Neural cell (in vitro differentiated cells): ENCODE measurements around the gene WDR70.
"Not testable (repeated sequence)": the region's sequence is repeated elsewhere in the genome, so short reads cannot be mapped to it uniquely, and the experiment has no call there.

Source experiments
- EP300 ChIP-seq: fragments of 450-650 bp; conservative IDR thresholded peaks from 2 replicates; pipeline ENCODE4 v1.6.1; 2014; ENCODE audit warnings: antibody characterized with exemption, mild to moderate bottlenecking, moderate library complexity; ENCODE audit not compliant: poor library complexity, severe bottlenecking
- EZH2 ChIP-seq: fragments of 200-600, 300-800 bp; shearing (Covaris generic), sonication (generic); IDR thresholded peaks from 2 replicates; pipeline ENCODE4 v1.6.1; 2014; ENCODE audit warnings: antibody characterized with exemption, low read length, borderline replicate concordance, mild to moderate bottlenecking; ENCODE audit not compliant: insufficient read depth, poor library complexity, severe bottlenecking
- MXI1 ChIP-seq: fragments of 450-650 bp; conservative IDR thresholded peaks from 2 replicates; pipeline ENCODE4 v1.6.1; 2014; ENCODE audit warnings: antibody characterized with exemption, mild to moderate bottlenecking; ENCODE audit not compliant: poor library complexity, severe bottlenecking
- POLR2AphosphoS5 ChIP-seq: IDR thresholded peaks from 2 replicates; pipeline ENCODE4 v1.6.1; 2012
- RAD21 ChIP-seq: fragments of 450-650 bp; conservative IDR thresholded peaks from 2 replicates; pipeline ENCODE4 v1.6.1; 2014; ENCODE audit warnings: antibody characterized with exemption, mild to moderate bottlenecking, moderate library complexity
- SMC3 ChIP-seq: fragments of 450-650 bp; conservative IDR thresholded peaks from 2 replicates; pipeline ENCODE4 v1.6.1; 2014; ENCODE audit warnings: antibody characterized with exemption, mild to moderate bottlenecking, moderate library complexity; ENCODE audit not compliant: poor library complexity
- TAF1 ChIP-seq: IDR thresholded peaks from 2 replicates; pipeline ENCODE4 v1.6.1; 2012; ENCODE audit warnings: low read depth
- TF ChIP-seq, protein P1 (sequence below): fragments of 450-650 bp; IDR thresholded peaks from 2 replicates; pipeline ENCODE4 v1.5.1; 2014; ENCODE audit warnings: antibody characterized with exemption, mild to moderate bottlenecking, moderate library complexity; ENCODE audit not compliant: poor library complexity, severe bottlenecking
- TF ChIP-seq, protein P2 (sequence below): IDR thresholded peaks from 2 replicates; pipeline ENCODE4 v1.6.1; 2012; ENCODE audit warnings: borderline replicate concordance

DNA sequence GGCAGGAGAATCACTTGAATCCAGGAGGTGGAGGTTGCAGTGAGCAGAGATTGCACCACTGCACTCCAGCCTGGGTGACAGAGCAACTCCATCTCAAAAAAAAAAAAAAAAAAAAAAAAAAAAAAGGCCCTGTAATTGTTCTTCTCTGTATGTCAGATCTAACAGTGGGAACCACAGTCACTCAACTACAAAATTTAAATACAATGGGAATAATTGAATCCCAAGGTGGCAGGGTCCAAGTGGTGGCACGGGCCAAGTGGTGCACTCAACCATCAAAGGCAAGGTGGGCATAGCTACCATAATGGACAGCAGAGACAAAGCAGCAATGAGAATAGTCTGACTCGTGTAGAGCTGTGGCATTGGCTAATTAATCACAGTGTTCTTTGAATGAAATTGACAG is 416.2 kb downstream of the WDR70 start:
- TF ChIP-seq, protein P1, sequence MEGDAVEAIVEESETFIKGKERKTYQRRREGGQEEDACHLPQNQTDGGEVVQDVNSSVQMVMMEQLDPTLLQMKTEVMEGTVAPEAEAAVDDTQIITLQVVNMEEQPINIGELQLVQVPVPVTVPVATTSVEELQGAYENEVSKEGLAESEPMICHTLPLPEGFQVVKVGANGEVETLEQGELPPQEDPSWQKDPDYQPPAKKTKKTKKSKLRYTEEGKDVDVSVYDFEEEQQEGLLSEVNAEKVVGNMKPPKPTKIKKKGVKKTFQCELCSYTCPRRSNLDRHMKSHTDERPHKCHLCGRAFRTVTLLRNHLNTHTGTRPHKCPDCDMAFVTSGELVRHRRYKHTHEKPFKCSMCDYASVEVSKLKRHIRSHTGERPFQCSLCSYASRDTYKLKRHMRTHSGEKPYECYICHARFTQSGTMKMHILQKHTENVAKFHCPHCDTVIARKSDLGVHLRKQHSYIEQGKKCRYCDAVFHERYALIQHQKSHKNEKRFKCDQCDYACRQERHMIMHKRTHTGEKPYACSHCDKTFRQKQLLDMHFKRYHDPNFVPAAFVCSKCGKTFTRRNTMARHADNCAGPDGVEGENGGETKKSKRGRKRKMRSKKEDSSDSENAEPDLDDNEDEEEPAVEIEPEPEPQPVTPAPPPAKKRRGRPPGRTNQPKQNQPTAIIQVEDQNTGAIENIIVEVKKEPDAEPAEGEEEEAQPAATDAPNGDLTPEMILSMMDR: not testable (repeated sequence)
- not testable (repeated sequence) for TF ChIP-seq POLR2AphosphoS5, TAF1, RAD21, EZH2, EP300, SMC3, MXI1
- TF ChIP-seq, protein P2, sequence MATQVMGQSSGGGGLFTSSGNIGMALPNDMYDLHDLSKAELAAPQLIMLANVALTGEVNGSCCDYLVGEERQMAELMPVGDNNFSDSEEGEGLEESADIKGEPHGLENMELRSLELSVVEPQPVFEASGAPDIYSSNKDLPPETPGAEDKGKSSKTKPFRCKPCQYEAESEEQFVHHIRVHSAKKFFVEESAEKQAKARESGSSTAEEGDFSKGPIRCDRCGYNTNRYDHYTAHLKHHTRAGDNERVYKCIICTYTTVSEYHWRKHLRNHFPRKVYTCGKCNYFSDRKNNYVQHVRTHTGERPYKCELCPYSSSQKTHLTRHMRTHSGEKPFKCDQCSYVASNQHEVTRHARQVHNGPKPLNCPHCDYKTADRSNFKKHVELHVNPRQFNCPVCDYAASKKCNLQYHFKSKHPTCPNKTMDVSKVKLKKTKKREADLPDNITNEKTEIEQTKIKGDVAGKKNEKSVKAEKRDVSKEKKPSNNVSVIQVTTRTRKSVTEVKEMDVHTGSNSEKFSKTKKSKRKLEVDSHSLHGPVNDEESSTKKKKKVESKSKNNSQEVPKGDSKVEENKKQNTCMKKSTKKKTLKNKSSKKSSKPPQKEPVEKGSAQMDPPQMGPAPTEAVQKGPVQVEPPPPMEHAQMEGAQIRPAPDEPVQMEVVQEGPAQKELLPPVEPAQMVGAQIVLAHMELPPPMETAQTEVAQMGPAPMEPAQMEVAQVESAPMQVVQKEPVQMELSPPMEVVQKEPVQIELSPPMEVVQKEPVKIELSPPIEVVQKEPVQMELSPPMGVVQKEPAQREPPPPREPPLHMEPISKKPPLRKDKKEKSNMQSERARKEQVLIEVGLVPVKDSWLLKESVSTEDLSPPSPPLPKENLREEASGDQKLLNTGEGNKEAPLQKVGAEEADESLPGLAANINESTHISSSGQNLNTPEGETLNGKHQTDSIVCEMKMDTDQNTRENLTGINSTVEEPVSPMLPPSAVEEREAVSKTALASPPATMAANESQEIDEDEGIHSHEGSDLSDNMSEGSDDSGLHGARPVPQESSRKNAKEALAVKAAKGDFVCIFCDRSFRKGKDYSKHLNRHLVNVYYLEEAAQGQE: not testable (repeated sequence)
